Epidermal melanocyte (primary cell): ENCODE measurements around the gene LDLRAD4.
A peak's percentile ranks its signal among the peaks of the same experiment; 100 is the strongest.

ENCODE experiments used
- DNase-seq: peaks from one replicate; pipeline ENCODE4 v3.0.0; 2011; ENCODE audit warnings: low spot score; ENCODE audit not compliant: insufficient read length

The LDLRAD4 gene

GRCh38 chr18:13265008-13265910 is 46.7 kb downstream of the LDLRAD4 start:
- no peak for DNase-seq

- no peak for DNase-seq
Observed at GRCh38 chr18:13265911-13266217, 47.3 kb downstream of the LDLRAD4 start.

DNA sequence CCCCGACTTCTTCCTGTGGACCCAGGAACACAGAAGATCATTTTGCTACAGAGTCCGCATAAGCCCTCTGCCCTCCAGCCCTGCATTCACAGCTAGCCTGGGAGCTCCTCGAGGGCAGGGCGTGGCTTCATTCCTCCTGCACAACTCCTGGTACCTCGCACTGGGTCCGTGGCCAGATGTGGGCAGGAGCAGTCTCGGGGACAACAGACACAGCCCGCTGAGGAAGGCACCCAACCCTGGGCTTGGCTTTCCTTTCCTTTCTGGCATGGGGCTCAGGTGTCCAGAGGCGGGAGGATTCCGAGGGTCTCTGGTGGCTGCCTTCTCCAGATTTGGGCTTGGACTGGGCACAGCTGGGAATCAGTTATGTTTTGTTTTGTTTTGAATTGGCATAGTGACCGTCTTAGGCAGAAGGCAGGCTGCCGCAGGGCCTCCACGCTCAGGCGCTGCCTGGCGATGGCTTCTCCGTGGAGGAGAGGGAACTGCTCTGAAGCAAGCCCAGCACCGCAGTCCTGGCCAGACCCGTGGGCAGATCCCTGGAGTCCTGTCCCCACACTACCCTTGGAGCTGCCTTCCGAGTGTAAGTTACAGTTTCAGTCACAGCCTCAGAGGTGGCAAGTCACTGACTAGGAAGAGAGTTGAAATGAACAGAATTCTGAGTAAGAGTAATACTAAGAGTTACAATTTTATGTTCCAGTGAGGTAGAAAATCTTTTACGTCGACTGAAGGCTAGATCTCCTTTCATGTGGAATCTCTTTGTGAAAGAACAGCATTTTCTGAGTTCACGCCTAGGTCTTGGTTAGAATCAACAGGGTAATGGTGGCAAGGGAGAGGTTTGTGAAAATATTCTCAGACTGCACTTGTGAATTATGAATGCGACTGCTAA is 47.9 kb downstream of the LDLRAD4 start:
- no peak for DNase-seq

- DNase-seq = no peak
Observed at GRCh38 chr18:13267431-13267873, 48.9 kb downstream of the LDLRAD4 start.

DNA sequence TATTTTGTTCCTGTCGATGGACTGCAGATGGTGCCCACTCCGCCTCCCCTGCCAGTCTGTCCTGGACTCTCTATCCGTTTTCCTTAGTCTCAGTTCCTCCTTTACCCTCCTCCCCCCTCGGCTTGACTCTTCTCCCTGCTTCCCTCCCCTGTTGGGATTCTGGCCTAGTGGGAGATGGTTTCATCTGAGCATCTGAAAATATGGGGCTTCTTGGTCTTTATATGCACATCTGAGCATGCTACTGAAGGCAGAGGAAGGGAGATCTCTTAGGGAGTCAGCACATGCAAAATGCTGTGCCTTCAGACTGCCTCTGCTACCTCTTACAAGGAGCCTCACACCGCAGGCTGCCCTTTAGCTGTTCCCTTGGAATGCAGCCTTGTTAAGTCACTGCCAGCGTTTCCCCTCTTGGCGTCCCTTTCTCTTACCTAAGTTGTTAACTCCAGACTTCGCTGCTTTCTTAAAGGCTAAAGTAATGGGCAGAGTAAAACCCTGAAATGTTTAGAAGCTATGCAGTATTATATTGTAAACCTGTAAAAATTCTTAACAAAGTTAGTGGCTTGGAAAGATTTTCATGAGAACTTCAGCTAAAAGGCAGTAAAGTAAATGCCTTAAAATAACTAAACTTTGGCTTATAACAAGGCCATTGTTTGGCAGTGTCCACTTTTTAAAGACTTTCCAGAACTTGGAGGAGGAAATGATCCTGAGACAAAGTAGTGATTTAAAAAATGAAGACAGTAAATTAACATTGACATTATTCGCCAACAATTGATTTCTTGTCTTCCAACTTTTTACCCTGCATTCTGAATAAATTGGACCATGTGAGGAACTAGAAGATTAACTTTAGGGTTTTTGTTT is 49.8 kb downstream of the LDLRAD4 start:
- DNase-seq = peak; percentile 30

DNA sequence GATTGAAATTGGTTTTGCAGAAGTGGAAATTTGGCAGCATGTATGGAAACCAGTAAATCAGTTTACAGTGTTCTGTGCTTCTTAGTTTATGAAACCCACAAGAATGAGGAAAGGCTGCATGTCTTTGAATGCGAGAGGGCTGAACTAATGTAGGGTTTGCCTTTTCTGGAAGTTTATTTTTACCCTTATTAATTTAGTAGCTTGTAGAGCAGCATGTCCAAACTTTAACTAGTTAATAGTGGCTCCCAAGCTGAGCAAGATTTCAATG is 50.4 kb downstream of the LDLRAD4 start:
- peak; percentile 58 for DNase-seq

GRCh38 chr18:13269521-13270011 is 51.0 kb downstream of the LDLRAD4 start:
- no peak for DNase-seq

DNA sequence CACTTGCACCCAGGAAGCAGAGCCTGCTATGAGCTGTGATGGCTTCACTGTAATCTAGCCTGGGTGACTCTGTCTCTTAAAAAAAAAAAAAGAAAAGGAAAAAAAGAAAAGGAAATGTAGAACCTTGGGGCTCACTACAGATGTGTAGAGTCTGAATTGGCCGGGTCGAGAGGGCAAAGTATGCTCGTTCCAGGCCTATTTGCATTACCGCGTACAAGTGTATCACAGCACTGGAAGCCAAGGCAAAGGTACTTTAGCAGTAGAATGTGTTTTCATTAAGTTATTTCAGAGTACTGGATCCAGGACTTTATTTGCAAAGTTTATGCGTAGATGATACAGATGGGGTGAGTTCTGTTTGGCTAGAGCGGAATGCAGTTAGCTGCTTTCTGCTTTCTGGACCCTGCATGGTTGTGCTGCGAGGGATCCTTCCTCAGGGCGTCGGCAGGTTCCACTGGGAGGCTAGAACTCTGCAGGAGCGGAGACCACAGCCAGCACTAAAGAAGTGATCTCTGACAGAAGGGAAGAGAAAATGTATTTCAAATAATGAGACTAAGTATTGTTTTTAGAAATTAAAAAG is 51.8 kb downstream of the LDLRAD4 start:
- no peak for DNase-seq

- DNase-seq = no peak
Observed at GRCh38 chr18:13271302-13271911, 52.8 kb downstream of the LDLRAD4 start.

- no peak for DNase-seq
Observed at GRCh38 chr18:13272416-13272815, 53.9 kb downstream of the LDLRAD4 start.

DNA sequence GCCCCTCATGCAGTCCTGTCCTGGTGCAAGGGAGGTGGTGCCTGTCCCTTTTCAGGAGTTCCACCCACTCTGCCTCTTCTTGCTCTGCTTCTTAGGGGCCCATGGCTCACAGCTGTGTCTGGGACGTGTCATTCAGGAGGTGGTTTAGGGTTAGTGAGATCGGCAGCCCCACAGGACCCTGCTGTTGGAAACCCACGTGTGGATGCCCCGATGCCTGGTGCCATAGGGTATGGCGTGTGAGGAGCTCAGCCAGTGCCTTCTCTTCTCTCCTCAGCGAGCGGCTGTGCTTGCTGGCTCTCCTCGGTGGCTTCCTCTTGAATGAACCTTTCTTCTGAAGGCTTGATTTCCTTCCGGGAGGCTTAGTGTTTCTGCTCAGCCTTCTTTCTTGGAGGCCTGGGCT is 55.2 kb downstream of the LDLRAD4 start:
- DNase-seq = no peak

GRCh38 chr18:13275075-13275474 is 56.5 kb downstream of the LDLRAD4 start:
- no peak for DNase-seq

GRCh38 chr18:13276530-13277520 is 58.3 kb downstream of the LDLRAD4 start:
- no peak for DNase-seq

DNA sequence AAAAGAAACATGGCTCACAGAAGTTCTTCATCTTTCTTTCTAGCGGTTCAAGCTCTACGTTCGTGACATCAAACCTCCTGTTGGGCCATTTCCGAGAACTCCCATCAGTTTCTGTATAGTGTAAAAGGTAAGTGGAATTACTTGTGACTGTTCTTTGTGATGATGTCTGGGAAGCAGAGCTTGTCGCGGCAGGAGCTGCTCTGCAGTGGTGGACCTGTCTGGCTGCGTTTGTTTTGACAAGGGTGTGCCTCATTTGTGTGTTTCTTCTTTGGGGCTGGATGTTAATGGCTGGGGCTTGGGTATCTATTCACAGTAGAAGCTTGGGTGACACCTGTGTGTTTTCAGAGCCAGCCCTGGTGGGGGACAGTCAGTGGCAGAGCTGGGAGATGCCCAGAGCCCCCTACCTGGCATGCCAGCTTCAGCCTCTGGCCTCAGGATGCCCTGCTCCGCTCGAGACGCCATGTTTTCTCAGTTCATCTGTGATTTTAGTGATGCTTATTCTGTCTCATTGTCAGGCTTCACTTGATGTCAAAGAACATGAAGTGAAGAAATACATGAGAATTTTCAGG is 59.6 kb downstream of the LDLRAD4 start:
- no peak for DNase-seq

DNA sequence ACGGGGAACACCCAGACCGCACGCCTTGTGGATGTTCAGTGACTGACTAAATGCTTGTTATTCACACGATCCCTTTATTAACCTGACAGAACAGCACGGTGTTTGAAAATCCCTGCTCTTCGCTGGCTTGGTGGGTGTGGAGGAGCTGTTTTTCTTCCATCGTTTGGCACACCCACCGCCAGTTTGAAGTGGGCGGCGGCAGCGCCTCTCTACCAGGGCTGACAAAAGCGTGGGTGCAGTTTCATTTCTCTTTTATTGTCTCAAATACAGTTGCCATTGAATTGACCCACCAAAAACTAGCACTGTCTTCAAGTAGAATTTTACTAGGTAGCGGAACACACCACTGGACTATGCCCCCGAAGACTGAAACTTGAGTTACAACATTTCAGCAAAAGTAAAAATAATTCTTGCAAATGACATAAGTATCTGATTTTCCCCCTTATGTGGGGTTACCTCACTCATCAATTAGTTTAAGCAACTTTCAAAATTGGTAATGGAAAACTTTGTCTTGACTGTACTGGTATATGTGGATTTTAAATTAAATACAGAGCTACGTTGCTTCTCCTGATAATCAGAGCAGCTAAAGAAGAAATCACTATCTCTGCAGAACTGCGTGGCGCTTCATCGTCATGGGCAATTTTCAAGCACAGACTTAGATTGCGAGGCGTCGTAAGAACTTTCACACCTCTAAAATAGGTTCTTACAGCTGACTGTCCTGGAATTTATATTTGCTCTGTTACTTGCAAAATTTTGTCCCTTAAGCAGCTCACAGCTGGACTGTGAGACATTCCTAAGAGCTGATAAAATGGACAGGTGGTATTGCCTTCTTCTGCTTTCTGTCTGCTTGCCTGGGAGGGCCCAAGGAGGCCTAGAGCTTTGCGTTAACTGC is 60.9 kb downstream of the LDLRAD4 start:
- DNase-seq = no peak

GRCh38 chr18:13280070-13280795 is 61.7 kb downstream of the LDLRAD4 start:
- no peak for DNase-seq

- DNase-seq = no peak
Observed at GRCh38 chr18:13281406-13281805, 62.8 kb downstream of the LDLRAD4 start.

DNA sequence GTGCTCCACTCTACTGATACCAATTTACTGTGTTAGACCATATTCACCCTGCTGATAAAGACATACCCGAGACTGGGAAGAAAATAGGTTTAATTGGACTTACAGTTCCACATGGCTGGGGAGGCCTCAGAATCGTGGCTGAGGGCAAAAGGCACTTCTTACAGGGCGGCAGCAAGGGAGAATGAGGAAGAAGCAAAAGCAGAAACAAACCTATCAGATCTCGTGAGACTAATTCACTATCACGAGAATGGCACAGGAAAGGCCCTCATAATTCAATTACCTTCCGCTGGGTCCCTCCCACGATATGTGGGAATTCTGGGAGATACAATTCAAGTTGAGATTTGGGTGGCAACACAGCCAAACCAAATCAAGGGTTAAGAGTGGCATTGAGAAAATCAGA is 65.2 kb downstream of the LDLRAD4 start:
- no peak for DNase-seq
